ENCODE measurements around the gene NKD1. TPM values are rescaled to one million over a fixed set of nuclear protein-coding genes. Genes with fewer than 3 reads are reported as not detected.

Gene NKD1
- total RNA-seq, 4 donors from 2014 or later, result 3.5 to 48.1 (median 8.9) TPM

DNA sequence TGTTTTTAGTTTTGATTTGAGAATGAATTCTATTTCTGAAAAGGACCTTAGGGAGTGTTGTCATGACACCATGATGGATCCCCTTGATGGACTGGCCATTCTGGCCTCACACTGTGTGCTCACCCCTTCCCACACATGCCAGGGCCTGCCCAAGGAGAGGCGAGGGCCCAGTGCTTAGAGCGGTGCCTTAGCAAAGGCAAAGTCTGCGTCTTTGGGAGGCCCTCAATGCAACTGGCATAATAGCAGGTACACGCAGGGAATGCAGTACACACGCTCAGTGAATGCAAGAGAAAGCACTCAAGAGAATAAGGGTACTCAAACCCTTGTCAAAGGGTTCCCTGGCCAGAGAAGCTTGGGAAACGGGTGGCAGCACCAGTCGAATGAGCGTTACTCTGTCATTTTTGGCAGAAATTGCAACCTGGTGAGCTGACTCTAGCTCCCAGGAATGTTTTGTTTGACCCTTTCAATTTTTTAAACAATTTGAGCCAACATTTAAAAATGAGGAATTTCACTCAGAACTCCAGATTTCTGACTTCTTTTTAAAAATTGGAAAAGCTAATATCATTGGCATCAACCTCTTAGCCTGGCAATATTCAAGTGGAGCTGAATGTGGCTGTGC lies 32.1 kb downstream of the NKD1 start:
- no peak overlapping the region for H3K4me3 ChIP-seq
- H3K9me3 ChIP-seq, result no peaks in the 10 kb centered on the region
- intact Hi-C loops (cut with DNase I; ENCODE audit: low total_unique reads), result no loop called here
- no peaks in the 10 kb centered on the region for H3K27me3 ChIP-seq
- no peak overlapping the region for H3K27ac ChIP-seq
- peaks cover 7 to 17% of the 10 kb centered on the region in 2 donors for H3K4me1 ChIP-seq
- no peak for DNase-seq
- H3K36me3 ChIP-seq, result no peaks in the 10 kb centered on the region
- no peak for TF ChIP-seq POLR2A (IDR thresholded peaks at IDR 0.05)
- TF ChIP-seq, protein P1, sequence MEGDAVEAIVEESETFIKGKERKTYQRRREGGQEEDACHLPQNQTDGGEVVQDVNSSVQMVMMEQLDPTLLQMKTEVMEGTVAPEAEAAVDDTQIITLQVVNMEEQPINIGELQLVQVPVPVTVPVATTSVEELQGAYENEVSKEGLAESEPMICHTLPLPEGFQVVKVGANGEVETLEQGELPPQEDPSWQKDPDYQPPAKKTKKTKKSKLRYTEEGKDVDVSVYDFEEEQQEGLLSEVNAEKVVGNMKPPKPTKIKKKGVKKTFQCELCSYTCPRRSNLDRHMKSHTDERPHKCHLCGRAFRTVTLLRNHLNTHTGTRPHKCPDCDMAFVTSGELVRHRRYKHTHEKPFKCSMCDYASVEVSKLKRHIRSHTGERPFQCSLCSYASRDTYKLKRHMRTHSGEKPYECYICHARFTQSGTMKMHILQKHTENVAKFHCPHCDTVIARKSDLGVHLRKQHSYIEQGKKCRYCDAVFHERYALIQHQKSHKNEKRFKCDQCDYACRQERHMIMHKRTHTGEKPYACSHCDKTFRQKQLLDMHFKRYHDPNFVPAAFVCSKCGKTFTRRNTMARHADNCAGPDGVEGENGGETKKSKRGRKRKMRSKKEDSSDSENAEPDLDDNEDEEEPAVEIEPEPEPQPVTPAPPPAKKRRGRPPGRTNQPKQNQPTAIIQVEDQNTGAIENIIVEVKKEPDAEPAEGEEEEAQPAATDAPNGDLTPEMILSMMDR (IDR thresholded peaks at IDR 0.05), result no peak

DNA sequence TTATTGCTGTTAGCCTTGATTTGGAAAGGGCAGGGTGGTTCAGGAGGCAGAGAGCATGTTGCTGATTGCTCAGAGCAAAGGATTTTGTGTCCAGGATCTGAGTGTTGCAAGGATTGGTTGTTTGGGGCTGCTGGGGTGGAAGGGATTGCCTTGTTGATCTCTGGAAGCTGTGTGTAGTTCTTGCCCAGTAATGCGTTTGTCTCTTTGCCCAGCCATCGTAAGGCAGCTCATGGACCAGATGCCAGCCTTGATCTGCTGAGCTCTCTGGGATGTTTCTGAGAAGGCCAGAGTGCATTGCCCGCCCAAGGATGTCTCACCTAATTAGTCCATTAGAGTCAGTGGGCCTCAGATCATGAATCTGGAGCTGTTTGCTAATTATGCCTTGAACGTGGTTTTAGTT lies 33.6 kb downstream of the NKD1 start:
- no peaks in the 10 kb centered on the region for H3K9me3 ChIP-seq
- peaks cover 7 to 17% of the 10 kb centered on the region in 2 donors for H3K4me1 ChIP-seq
- H3K27me3 ChIP-seq, result no peaks in the 10 kb centered on the region
- H3K27ac ChIP-seq, result no peak overlapping the region
- intact Hi-C loops (cut with DNase I; ENCODE audit: low total_unique reads), result no loop called here
- TF ChIP-seq, protein P1 (IDR thresholded peaks at IDR 0.05), result no peak
- no peak for TF ChIP-seq POLR2A (IDR thresholded peaks at IDR 0.05)
- H3K4me3 ChIP-seq, result no peak overlapping the region
- H3K36me3 ChIP-seq, result no peaks in the 10 kb centered on the region
- DNase-seq, result no peak

DNA sequence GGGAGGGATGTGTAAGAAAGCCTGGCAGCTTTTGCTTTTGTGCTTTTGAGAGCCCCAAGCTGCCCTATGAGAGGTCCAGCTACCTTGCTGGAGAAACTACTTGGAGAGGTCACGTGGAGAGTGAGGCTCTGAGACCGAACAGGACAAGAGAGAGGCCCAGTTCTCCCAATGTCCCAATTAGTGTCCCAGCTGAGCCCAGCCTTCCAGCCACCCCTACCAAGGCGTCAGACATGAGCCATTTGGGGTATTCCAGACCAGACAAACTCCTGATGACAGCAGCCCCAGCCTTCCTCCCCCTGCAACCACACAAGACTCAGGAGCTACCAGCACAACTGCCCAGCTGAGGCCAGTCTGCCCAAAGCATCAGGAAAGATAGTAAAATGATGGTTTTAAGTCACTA lies 35.0 kb downstream of the NKD1 start:
- H3K27ac ChIP-seq, result no peak overlapping the region
- DNase-seq, result no peak
- TF ChIP-seq POLR2A (IDR thresholded peaks at IDR 0.05), result no peak
- TF ChIP-seq, protein P1 (IDR thresholded peaks at IDR 0.05), result no peak
- H3K4me1 ChIP-seq, result peaks cover 7 to 17% of the 10 kb centered on the region in 2 donors
- no peaks in the 10 kb centered on the region for H3K36me3 ChIP-seq
- H3K4me3 ChIP-seq, result no peak overlapping the region
- intact Hi-C loops (cut with DNase I; ENCODE audit: low total_unique reads), result no loop called here
- no peaks in the 10 kb centered on the region for H3K27me3 ChIP-seq
- H3K9me3 ChIP-seq, result no peaks in the 10 kb centered on the region

DNA sequence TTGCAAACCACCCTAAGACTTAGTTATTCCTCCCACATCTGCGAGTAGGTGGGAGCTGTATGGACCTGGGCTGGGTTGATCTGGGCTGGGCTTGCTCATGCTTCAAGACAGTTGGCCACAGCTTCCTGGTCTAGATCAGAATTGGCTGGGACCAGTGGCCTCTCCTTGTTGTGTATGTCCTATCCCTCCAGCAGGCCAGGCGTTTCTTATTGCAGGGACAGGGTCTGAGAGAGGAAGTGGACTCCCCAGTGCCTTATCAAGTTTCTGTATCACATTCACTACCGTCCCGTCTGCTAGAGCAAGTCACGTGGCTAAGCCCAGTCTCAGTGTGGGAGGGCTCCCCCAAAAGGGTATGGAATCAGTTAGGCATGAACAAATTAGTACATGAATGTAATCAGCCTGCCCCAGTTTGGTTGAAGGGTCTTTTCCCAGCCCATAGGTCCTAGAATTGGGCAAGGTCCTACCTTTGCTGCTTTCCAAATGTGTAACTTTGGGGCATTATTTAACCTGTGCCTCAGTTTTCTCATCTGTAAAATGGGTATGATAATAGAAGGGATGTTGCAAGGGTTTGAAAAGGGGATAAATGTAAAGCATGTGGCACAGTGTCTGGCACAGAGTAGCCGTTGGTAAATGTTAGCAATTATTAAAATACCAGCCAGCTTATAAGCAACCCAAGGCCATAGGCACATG lies 36.0 kb downstream of the NKD1 start:
- Histone ChIP-seq H3K27ac (peak overlapping the region in 1 of 2 donors; percentile 81), H3K27me3 (no peaks in the 10 kb centered on the region), H3K4me1 (peaks cover 7 to 17% of the 10 kb centered on the region in 2 donors), H3K4me3 (no peak overlapping the region), H3K36me3 (no peaks in the 10 kb centered on the region), H3K9me3 (no peaks in the 10 kb centered on the region)
- TF ChIP-seq POLR2A (IDR thresholded peaks at IDR 0.05), result no peak
- TF ChIP-seq, protein P1 (IDR thresholded peaks at IDR 0.05), result no peak
- intact Hi-C loops (cut with DNase I; ENCODE audit: low total_unique reads), result no loop called here
- DNase-seq, result no peak

DNA sequence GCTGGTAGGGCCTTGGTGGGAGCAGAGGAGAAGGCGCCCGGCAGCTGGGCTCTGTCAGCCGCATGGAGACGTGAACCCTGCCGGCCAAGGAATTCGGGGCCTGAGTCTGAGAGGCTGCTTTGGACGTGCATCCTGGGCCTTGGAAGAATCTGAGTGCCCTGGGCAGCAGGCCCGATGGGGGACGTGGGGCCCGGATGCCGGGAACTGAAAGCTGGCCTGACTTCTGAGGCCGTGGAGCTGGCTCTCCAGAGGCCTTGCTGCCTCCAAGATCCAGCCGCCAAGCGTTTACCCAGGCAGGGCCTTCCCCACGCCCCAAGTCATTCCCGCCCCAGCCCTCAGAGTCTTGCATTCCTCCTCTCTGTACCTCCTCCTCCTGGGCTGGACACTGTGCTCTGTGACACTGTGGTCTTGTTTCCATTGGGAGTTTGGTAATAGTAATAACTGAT lies 37.2 kb downstream of the NKD1 start:
- peak; percentile 69 to 90 for DNase-seq
- Histone ChIP-seq H3K27me3 (no peaks in the 10 kb centered on the region), H3K9me3 (no peaks in the 10 kb centered on the region), H3K4me1 (peaks cover 7 to 17% of the 10 kb centered on the region in 2 donors), H3K27ac (peak overlapping the region; percentile 77 to 81), H3K36me3 (no peaks in the 10 kb centered on the region), H3K4me3 (no peak overlapping the region)
- intact Hi-C loops (cut with DNase I; ENCODE audit: low total_unique reads), result no loop called here
- no peak for TF ChIP-seq POLR2A (IDR thresholded peaks at IDR 0.05)
- TF ChIP-seq, protein P1 (IDR thresholded peaks at IDR 0.05), result no peak

Measured in uterus (tissue), 4 donors.